ENCODE results near the gene ZBED4. TPM values are rescaled to one million over a fixed set of nuclear protein-coding genes. Genes with fewer than 3 reads are reported as not detected.
A peak's percentile ranks its signal among the peaks of the same experiment; 100 is the strongest.

The ZBED4 gene
- total and polyA plus RNA-seq, 10 donors: 2.9 to 23.2 (median 13.9) TPM

- DNase-seq: no peak
- intact Hi-C loops (cut with DNase I; ENCODE audit: low total_unique reads): loop anchor here (10.0 kb wide), 1 partner anchor 159 kb away; no protein-coding TSS in a partner anchor
- TF ChIP-seq, protein P1, sequence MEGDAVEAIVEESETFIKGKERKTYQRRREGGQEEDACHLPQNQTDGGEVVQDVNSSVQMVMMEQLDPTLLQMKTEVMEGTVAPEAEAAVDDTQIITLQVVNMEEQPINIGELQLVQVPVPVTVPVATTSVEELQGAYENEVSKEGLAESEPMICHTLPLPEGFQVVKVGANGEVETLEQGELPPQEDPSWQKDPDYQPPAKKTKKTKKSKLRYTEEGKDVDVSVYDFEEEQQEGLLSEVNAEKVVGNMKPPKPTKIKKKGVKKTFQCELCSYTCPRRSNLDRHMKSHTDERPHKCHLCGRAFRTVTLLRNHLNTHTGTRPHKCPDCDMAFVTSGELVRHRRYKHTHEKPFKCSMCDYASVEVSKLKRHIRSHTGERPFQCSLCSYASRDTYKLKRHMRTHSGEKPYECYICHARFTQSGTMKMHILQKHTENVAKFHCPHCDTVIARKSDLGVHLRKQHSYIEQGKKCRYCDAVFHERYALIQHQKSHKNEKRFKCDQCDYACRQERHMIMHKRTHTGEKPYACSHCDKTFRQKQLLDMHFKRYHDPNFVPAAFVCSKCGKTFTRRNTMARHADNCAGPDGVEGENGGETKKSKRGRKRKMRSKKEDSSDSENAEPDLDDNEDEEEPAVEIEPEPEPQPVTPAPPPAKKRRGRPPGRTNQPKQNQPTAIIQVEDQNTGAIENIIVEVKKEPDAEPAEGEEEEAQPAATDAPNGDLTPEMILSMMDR (IDR thresholded peaks at IDR 0.05 in 8 of 11, conservative IDR thresholded peaks at IDR 0.05 in 3 of 11): no peak
- TF ChIP-seq POLR2AphosphoS5 (IDR thresholded peaks at IDR 0.05) (peak in 1 of 3 donors; percentile 20), POLR2A (IDR thresholded peaks at IDR 0.05) (no peak)
- no peaks in the 10 kb centered on the region for H3K9me3 ChIP-seq
- H3K36me3 ChIP-seq: peaks cover 0 to 55% (median 11%) of the 10 kb centered on the region in 6 donors
- H3K27ac ChIP-seq: peak overlapping the region in 2 of 8 donors; percentile 11 to 87
- H3K4me1 ChIP-seq: peaks cover 4 to 40% (median 27%) of the 10 kb centered on the region in 6 donors
- no peak overlapping the region for H3K4me3 ChIP-seq
- H3K27me3 ChIP-seq (replicated peaks in 1 of 7): peaks cover 0 to 10% (median 0%) of the 10 kb centered on the region in 7 donors
- WGBS, 5 donors: 92 to 95% (median 93%) methylated on average over 17 to 31 of the region's 31 CpGs
Observed at GRCh38 chr22:49924113-49924833, 70.6 kb downstream of the ZBED4 start.

DNA sequence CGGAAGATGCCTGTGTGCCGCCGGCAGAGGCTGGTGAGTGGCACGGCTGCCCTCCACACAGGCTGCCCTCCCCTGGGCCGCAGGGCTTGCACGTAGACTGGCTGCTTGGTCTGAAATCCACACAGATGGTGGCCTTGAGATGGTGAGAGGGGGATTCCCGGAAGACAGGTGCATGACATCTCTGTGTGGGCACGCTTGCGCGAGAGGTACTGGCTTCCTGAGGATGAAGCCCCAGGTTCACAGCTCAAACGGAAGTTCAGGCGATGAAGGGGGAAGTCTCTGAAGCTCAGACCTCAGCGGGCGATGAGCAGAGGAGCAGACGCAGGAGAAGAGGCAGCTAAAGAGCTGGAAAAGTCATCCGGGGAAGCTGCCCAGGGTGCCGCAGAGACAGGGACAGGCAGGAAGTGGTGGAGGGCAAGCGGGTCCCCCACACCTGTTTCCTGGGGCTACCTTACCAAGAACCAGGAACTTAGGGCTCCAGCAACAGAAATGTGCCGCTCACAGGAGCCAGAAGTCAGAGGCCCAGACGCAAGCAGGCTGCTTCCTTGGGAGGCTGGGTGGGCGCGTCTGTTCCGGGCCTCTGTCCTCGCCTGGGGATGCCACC is 72.0 kb downstream of the ZBED4 start:
- TF ChIP-seq, protein P1 (IDR thresholded peaks at IDR 0.05 in 8 of 11, conservative IDR thresholded peaks at IDR 0.05 in 3 of 11): no peak
- TF ChIP-seq POLR2AphosphoS5 (IDR thresholded peaks at IDR 0.05) (peak; percentile 74 to 82 (median 81)), POLR2A (IDR thresholded peaks at IDR 0.05) (no peak)
- H3K4me3 ChIP-seq: peak overlapping the region in 6 of 8 donors; percentile 4 to 59 (median 19)
- peaks cover 0 to 47% (median 8%) of the 10 kb centered on the region in 6 donors for H3K36me3 ChIP-seq
- peak overlapping the region; percentile 77 to 91 (median 82) for H3K27ac ChIP-seq
- peaks cover 0 to 12% (median 0%) of the 10 kb centered on the region in 7 donors for H3K27me3 ChIP-seq (replicated peaks in 1 of 7)
- H3K9me3 ChIP-seq: no peaks in the 10 kb centered on the region
- peaks cover 10 to 41% (median 34%) of the 10 kb centered on the region in 6 donors for H3K4me1 ChIP-seq
- intact Hi-C loops (cut with DNase I; ENCODE audit: low total_unique reads): loop anchor here (10.0 kb wide), 1 partner anchor 161 kb away; no protein-coding TSS in a partner anchor
- WGBS, 5 donors: 28 to 58% (median 38%) methylated on average over 19 to 24 of the region's 24 CpGs
- peak; percentile 90 for DNase-seq

GRCh38 chr22:49926916-49927315 is 73.3 kb downstream of the ZBED4 start:
- DNase-seq: no peak
- Histone ChIP-seq H3K9me3 (no peaks in the 10 kb centered on the region), H3K27ac (no peak overlapping the region), H3K4me3 (no peak overlapping the region), H3K36me3 (peaks cover 0 to 35% (median 1%) of the 10 kb centered on the region in 6 donors), H3K27me3 (replicated peaks in 1 of 7) (peaks cover 0 to 12% (median 0%) of the 10 kb centered on the region in 7 donors), H3K4me1 (peaks cover 23 to 54% (median 47%) of the 10 kb centered on the region in 6 donors)
- TF ChIP-seq POLR2AphosphoS5 (IDR thresholded peaks at IDR 0.05) (no peak), POLR2A (IDR thresholded peaks at IDR 0.05) (no peak)
- TF ChIP-seq, protein P1 (IDR thresholded peaks at IDR 0.05 in 8 of 11, conservative IDR thresholded peaks at IDR 0.05 in 3 of 11): no peak
- 89 to 91% (median 90%) methylated on average over 16 to 18 of the region's 18 CpGs for WGBS, 5 donors
- intact Hi-C loops (cut with DNase I; ENCODE audit: low total_unique reads): loop anchor here (10.0 kb wide), 1 partner anchor 162 kb away; no protein-coding TSS in a partner anchor

All from spleen (tissue), 11 donors.